Ectodermal cell (in vitro differentiated cells): ENCODE results near the gene ZNF746.
"Not testable (repeated sequence)": the region's sequence is repeated elsewhere in the genome, so short reads cannot be mapped to it uniquely, and the experiment has no call there.

ENCODE experiments used
- H3K27ac ChIP-seq: 2 replicates; pipeline ENCODE4 v1.7.0; 2013; ENCODE audit warnings: mild to moderate bottlenecking, low read depth, low read length; ENCODE audit not compliant: insufficient read depth, poor library complexity, severe bottlenecking
- H3K27me3 ChIP-seq: 2 replicates; pipeline ENCODE4 v1.7.0; 2013; ENCODE audit warnings: mild to moderate bottlenecking, low read length; ENCODE audit not compliant: insufficient read depth, control insufficient read depth, poor library complexity, severe bottlenecking
- H3K36me3 ChIP-seq: one replicate; pipeline ENCODE4 v1.7.0; 2013; ENCODE audit warnings: low read length; ENCODE audit not compliant: control insufficient read depth, insufficient read depth
- H3K4me1 ChIP-seq: one replicate; pipeline ENCODE4 v1.7.0; 2013; ENCODE audit warnings: low read length; ENCODE audit not compliant: control insufficient read depth, insufficient read depth
- H3K4me3 ChIP-seq: 2 replicates; pipeline ENCODE4 v1.7.0; 2013; ENCODE audit warnings: low read depth, low read length, control low read depth; ENCODE audit not compliant: insufficient read depth
- H3K9me3 ChIP-seq: 2 replicates; pipeline ENCODE4 v1.7.0; 2013; ENCODE audit warnings: mild to moderate bottlenecking, low read length, moderate library complexity; ENCODE audit not compliant: control insufficient read depth
- WGBS, 2 experiments: methylation state at CpG; one replicate each; pipeline ENCODE4 v1.1.7; 2013; ENCODE audit warnings: missing lambda C conversion rate in 2 of 2; 5-methylcytosine and 5-hydroxymethylcytosine counted together

ZNF746 gene

GRCh38 chr7:149449897-149450296, 47.7 kb downstream of the ZNF746 start:
- Histone ChIP-seq H3K4me1 (no peaks in the 10 kb centered on the region), H3K9me3 (no peaks in the 10 kb centered on the region), H3K27ac (no peak overlapping the region), H3K4me3 (no peak overlapping the region), H3K36me3 (peaks cover 34% of the 10 kb centered on the region), H3K27me3 (no peaks in the 10 kb centered on the region)
- 93 to 95% methylated on average over 6 of the region's 6 CpGs for WGBS, 2 experiments

- no peaks in the 10 kb centered on the region for H3K9me3 ChIP-seq
- H3K36me3 ChIP-seq = peaks cover 25% of the 10 kb centered on the region
- H3K27ac ChIP-seq = no peak overlapping the region
- no peak overlapping the region for H3K4me3 ChIP-seq
- WGBS, 2 experiments = 86 to 91% methylated on average over 8 of the region's 8 CpGs
- H3K27me3 ChIP-seq = no peaks in the 10 kb centered on the region
- H3K4me1 ChIP-seq = no peaks in the 10 kb centered on the region
Measured at GRCh38 chr7:149448961-149449360, 48.6 kb downstream of the ZNF746 start.

- WGBS, 2 experiments = 89 to 94% methylated on average over 11 of the region's 11 CpGs
- peaks cover 15% of the 10 kb centered on the region for H3K36me3 ChIP-seq
- not testable (repeated sequence) for H3K4me3 ChIP-seq, H3K4me1 ChIP-seq, H3K9me3 ChIP-seq, H3K27me3 ChIP-seq, H3K27ac ChIP-seq
Measured at GRCh38 chr7:149446026-149446425, 51.6 kb downstream of the ZNF746 start.

DNA sequence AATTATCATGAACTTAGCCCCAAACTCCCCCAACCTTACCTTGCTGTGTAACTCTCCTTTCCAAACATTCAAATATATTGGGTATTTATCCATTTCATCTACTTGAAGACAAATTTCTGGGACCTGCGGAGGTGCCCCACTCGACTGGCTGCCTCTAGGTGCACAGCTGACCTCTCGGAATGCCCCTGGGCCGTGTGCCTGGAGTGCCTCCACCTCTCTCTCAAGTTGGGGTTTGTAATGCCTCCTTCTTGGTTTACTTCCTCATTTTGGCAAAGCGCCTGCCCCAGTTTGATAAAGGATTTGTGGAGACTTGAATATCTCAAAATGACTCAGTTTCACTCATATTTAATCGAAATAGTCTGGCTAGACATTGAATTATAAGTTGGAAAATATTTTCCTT, 53.3 kb downstream of the ZNF746 start:
- Histone ChIP-seq H3K27me3 (no peaks in the 10 kb centered on the region), H3K36me3 (peaks cover 6% of the 10 kb centered on the region), H3K27ac (no peak overlapping the region), H3K4me3 (no peak overlapping the region), H3K4me1 (no peaks in the 10 kb centered on the region), H3K9me3 (no peaks in the 10 kb centered on the region)
- 95 to 96% methylated on average over 6 of the region's 6 CpGs for WGBS, 2 experiments

GRCh38 chr7:149443523-149443922, 54.1 kb downstream of the ZNF746 start:
- H3K9me3 ChIP-seq = no peaks in the 10 kb centered on the region
- no peaks in the 10 kb centered on the region for H3K4me1 ChIP-seq
- no peak overlapping the region for H3K4me3 ChIP-seq
- peaks cover under 1% of the 10 kb centered on the region for H3K36me3 ChIP-seq
- WGBS, 2 experiments = 91 to 93% methylated on average over 5 to 7 of the region's 7 CpGs
- no peaks in the 10 kb centered on the region for H3K27me3 ChIP-seq
- no peak overlapping the region for H3K27ac ChIP-seq

DNA sequence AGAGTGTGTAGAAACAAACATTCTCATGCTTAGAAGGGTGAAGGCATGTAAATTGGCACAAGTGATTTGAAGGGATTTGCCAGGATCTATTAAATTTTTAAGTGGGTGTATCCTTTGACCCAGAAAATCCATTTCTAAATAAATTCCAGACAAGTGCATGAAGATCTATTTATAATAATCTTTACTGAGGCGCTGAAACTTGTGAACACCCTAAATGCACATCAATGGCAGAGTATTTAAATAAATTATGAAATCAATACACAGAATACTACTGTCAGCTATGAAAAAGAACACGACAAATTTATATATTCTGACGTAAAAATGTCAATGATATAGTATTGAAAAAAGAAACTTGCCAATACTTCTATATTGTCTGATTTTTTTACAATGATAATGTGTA, 54.7 kb downstream of the ZNF746 start:
- 100% methylated on average over 1 of the region's 3 CpGs; no CpG with 5 or more reads in 1 of the 2 experiments for WGBS, 2 experiments
- H3K4me3 ChIP-seq = no peak overlapping the region
- H3K36me3 ChIP-seq = no peaks in the 10 kb centered on the region

DNA sequence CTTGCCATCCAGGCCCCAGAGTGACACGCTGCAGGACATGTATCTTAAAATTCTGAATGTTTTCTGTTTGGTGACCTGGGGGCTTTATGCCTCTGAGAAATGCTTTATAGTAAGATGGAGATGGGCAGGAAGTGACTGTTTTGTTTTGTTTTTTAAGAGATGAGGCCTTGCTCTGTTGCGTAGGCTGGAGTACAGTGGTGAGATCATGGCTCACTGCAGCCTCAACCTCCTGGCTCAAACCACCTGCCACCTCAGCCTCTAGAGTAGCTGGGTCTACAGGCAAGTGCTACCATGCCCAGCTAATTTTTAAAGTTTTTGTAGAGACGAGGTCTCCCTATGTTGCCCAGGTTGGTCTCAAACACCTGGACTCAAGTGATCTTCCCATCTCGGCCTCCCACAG, 57.4 kb downstream of the ZNF746 start:
- H3K27ac ChIP-seq = no peak overlapping the region
- WGBS, 2 experiments = 81 to 88% methylated on average over 4 of the region's 4 CpGs

More for the DNA sequence above, 54.7 kb downstream of the ZNF746 start:
- no peaks in the 10 kb centered on the region for H3K9me3 ChIP-seq
- no peaks in the 10 kb centered on the region for H3K4me1 ChIP-seq
- no peaks in the 10 kb centered on the region for H3K27me3 ChIP-seq
- H3K27ac ChIP-seq = no peak overlapping the region

GRCh38 chr7:149436358-149436757, 61.3 kb downstream of the ZNF746 start:
- Histone ChIP-seq H3K4me3 (no peak overlapping the region), H3K27ac (no peak overlapping the region), H3K27me3 (no peaks in the 10 kb centered on the region), H3K4me1 (no peaks in the 10 kb centered on the region), H3K36me3 (peaks cover 5% of the 10 kb centered on the region), H3K9me3 (no peaks in the 10 kb centered on the region)
- 95 to 96% methylated on average over 15 of the region's 15 CpGs for WGBS, 2 experiments

More for the DNA sequence above, 57.4 kb downstream of the ZNF746 start:
- Histone ChIP-seq H3K36me3 (no peaks in the 10 kb centered on the region), H3K27me3 (no peaks in the 10 kb centered on the region), H3K4me1 (no peaks in the 10 kb centered on the region), H3K9me3 (no peaks in the 10 kb centered on the region), H3K4me3 (no peak overlapping the region)

DNA sequence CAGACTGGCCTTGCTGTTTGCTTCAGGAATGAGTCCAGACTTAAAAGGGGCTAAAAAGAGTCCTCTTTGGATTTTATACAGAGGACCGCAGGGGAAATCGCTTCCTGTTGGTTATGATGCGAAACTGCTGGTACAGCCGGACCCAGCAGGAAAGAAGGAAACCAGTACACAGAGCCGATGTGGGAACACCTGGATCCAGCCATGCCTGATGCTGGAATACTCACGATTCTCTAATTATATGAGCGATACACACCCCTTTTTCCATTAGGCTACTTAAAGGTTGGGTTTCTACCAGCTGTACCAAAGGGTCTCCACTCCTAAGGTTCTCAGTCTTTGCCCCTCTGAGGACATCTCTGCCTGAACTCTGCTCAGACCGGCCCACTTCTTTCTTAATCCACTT, 64.5 kb downstream of the ZNF746 start:
- 90 to 91% methylated on average over 8 of the region's 8 CpGs for WGBS, 2 experiments
- no peaks in the 10 kb centered on the region for H3K4me1 ChIP-seq
- H3K9me3 ChIP-seq = no peaks in the 10 kb centered on the region
- no peak overlapping the region for H3K27ac ChIP-seq
- H3K4me3 ChIP-seq = no peak overlapping the region
- H3K36me3 ChIP-seq = peaks cover 5% of the 10 kb centered on the region
- no peaks in the 10 kb centered on the region for H3K27me3 ChIP-seq

DNA sequence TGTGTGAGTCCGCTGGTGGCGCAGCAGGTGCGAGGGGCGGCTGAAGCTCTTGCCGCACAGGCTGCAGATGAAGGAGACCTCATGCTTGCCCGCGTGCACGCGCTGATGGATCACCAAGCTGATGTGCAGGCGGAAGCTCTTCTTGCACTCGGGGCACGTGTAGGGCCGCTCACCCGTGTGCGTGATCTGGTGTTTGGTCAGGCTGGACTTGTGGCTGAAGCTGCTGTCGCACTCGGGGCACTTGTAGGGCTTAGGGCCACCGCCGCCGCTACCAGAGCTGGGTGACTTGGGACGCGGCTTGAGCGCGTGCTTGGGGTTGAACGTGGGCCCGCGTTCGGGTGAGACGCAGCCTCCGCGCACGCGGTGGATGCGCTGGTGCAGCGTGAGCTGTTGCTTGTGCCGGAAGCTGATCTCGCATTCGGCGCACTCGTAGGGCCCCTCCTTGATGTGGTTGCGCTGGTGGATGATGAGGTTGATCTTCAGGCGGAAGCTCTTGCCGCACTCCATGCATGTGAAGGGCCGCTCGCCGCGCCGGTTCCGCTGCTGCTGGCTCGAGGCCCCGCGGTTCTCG, 65.4 kb downstream of the ZNF746 start:
- Histone ChIP-seq H3K4me3 (no peak overlapping the region), H3K9me3 (no peaks in the 10 kb centered on the region), H3K27me3 (no peaks in the 10 kb centered on the region), H3K4me1 (no peaks in the 10 kb centered on the region), H3K27ac (no peak overlapping the region), H3K36me3 (peaks cover 5% of the 10 kb centered on the region)
- 97% methylated on average over 53 of the region's 53 CpGs for WGBS, 2 experiments
